ACHN (cell line): ENCODE results near the gene MRGPRF.

Experiments used
- DNase-seq: peaks from one replicate; pipeline ENCODE4 v3.0.0-alpha.2; 2015
- in situ Hi-C: cut with HindIII; loops from 2 replicates; pipeline ENCODE4 v1.10.0; 2017; ENCODE audit warnings: low sequenced_read_pairs, low pct_ligation_motif_present, low pct_unique_long_range_greater_than_20kb

The MRGPRF gene

GRCh38 chr11:69013009-69013951 lies at the start of gene MRGPRF:
Gene MRGPRF, minus strand, starts transcription at chr11:69013246. Its CDS starts 3,345 bp downstream, at chr11:69009901.
- in situ Hi-C loops, result no loop called here

GRCh38 chr11:69062169-69062855 lies 49.3 kb upstream of the MRGPRF start:
- in situ Hi-C loops, result no loop called here
- no peak for DNase-seq

More at GRCh38 chr11:69013009-69013951, at the start of gene MRGPRF:
- DNase-seq, result peak; percentile 21

GRCh38 chr11:69061713-69062053 lies 48.6 kb upstream of the MRGPRF start:
- no peak for DNase-seq
- in situ Hi-C loops, result no loop called here

- DNase-seq, result no peak
- in situ Hi-C loops, result no loop called here
Measured at GRCh38 chr11:69060806-69061712, 48.0 kb upstream of the MRGPRF start.

GRCh38 chr11:69059985-69060384 lies 46.9 kb upstream of the MRGPRF start:
- in situ Hi-C loops, result no loop called here

GRCh38 chr11:69059429-69059828 lies 46.4 kb upstream of the MRGPRF start:
- in situ Hi-C loops, result no loop called here
- DNase-seq, result no peak

More at GRCh38 chr11:69059985-69060384, 46.9 kb upstream of the MRGPRF start:
- DNase-seq, result no peak

- DNase-seq, result no peak
- in situ Hi-C loops, result no loop called here
Measured at GRCh38 chr11:69058511-69059270, 45.6 kb upstream of the MRGPRF start.

GRCh38 chr11:69057801-69058200 lies 44.8 kb upstream of the MRGPRF start:
- no peak for DNase-seq
- in situ Hi-C loops, result no loop called here

- no peak for DNase-seq
- in situ Hi-C loops, result no loop called here
Measured at GRCh38 chr11:69057236-69057635, 44.2 kb upstream of the MRGPRF start.

GRCh38 chr11:69055598-69056516 lies 42.8 kb upstream of the MRGPRF start:
- in situ Hi-C loops, result no loop called here

GRCh38 chr11:69055212-69055586 lies 42.2 kb upstream of the MRGPRF start:
- in situ Hi-C loops, result no loop called here
- DNase-seq, result no peak

More at GRCh38 chr11:69055598-69056516, 42.8 kb upstream of the MRGPRF start:
- no peak for DNase-seq

- DNase-seq, result no peak
- in situ Hi-C loops, result no loop called here
Measured at GRCh38 chr11:69054397-69055211, 41.6 kb upstream of the MRGPRF start.

GRCh38 chr11:69053546-69054396 lies 40.7 kb upstream of the MRGPRF start:
- in situ Hi-C loops, result no loop called here
- DNase-seq, result no peak

- in situ Hi-C loops, result no loop called here
Measured at GRCh38 chr11:69053169-69053477, 40.1 kb upstream of the MRGPRF start.

GRCh38 chr11:69052343-69053168 lies 39.5 kb upstream of the MRGPRF start:
- in situ Hi-C loops, result no loop called here
- no peak for DNase-seq

More at GRCh38 chr11:69053169-69053477, 40.1 kb upstream of the MRGPRF start:
- DNase-seq, result no peak
